NCI-H1092 (cell line): ENCODE measurements around the gene CCDC91.
"Not testable (repeated sequence)": the region's sequence is repeated elsewhere in the genome, so short reads cannot be mapped to it uniquely, and the experiment has no call there.

Source experiments
- DNase-seq: peaks from one replicate; lab custom pipeline; 2025; lab: John Stamatoyannopoulos, UW

The CCDC91 gene

GRCh38 chr12:28184375-28184774 lies 5.9 kb upstream of the CCDC91 start:
- DNase-seq: no peak

- DNase-seq: no peak
Observed at GRCh38 chr12:28186500-28186899, 3.8 kb upstream of the CCDC91 start.

DNA sequence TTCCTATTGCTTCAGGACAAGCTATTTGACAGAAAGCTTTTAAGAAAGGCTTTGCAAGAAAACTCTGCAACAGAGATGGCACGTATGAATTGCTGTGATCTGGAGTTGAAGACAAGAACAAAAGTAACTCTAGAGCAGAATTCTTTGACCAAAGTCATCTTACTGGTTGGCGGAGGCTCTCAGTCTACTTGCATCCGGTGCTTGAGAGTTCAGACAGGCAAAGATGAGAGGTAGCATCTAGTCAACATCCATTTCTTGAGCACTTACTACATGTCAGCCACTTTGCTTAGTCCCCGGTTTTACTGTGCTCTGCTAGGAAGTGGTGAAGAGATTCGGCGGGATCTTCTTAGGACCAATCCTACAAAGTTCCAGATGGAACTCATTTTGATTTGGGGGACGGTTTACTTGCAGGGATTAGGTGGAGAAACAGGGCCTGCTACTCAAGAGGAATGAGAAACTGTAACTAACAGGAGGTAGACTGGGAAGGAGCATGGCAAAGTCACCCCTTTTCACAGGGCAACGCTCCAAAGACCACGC lies 404 bp upstream of the CCDC91 start:
- DNase-seq: no peak

DNA sequence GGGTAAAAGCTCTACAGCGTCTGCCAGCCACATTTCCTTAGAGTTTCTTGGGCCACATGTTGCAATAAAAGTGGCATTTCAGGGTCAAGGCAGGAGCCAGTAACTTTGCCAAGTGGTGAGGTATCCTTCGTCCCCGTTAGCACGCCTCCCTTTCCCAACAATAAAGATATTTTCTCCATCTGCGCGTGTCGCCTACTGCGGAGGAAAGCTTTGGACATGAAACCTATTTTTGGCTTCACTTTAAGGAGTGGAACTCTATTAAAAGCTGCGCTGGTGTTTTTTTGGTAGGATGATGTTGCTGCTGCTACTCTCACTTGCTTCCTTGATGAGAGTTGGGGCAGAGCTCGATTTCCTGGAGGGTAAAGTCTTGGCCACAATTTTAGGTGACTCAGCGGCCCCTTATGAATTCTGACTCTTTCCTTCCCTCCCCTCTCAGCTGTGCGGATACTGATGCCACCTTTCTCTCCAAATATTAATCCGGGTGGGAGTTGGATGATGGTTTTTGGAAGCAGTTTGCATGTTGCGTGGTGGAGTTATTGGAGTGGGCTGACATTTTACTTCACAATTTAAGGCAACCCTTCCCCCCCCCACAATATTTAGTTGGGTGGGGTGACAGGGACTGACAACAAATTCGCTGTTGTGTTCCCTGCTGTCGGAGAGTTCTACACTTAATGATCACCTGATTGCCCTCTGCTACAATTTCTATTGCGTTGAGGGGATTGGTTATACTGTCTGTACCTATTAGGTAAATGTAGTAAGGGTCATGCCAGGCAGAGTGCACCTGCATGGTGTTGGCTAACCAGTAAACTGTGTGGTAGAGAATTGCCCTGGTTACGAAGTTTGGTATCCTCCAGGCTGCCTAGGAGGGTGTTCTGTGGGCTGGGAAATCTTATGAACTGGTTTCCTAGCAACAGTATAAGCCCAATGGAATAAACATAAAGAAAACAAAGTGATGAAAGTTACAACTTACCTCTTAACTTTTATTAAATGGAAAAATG lies 1.1 kb downstream of the CCDC91 start:
- DNase-seq: no peak

DNA sequence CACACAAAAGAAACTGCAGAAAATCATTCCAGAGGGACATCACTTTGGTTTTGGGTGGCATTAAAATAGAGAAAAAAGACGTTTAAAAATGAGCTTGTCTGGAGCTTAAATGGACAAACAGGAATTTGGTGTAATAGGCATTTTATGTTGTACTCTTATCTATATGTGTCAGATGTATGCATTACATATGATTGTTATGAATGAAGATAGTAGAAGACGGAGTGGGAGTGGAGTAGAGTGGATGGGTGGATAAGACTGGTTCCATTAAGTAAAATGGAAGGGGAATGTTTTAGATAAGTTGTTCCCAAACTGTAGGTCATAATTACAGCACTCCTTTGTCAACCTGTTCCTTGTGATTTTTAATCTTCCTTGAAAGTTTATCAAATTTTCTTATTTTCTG lies 1.9 kb downstream of the CCDC91 start:
- no peak for DNase-seq

DNA sequence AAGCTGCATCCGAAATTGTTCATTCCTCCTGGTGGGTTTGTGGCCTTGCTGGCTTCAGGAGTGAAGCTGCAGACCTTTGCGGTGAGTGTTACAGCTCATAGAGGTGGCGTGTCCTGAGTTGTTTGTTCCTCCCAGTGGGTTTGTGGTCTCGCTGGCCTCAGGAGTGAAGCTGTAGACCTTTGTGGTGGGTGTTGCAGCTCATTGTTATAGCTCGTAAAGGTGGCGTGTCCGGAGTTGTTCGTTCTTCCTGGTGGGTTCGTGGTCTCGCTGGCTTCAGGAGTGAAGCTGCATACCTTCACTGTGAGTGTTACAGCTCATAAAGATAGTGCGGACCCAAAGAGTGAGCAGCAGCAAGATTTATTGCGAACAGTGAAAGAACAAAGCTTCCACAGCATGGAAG lies 4.4 kb downstream of the CCDC91 start:
- not testable (repeated sequence) for DNase-seq

GRCh38 chr12:28201136-28201535 lies 10.9 kb downstream of the CCDC91 start:
- not testable (repeated sequence) for DNase-seq

GRCh38 chr12:28202374-28203130 lies 12.3 kb downstream of the CCDC91 start:
- no peak for DNase-seq

- no peak for DNase-seq
Observed at GRCh38 chr12:28209782-28210181, 19.5 kb downstream of the CCDC91 start.

GRCh38 chr12:28212182-28212581 lies 21.9 kb downstream of the CCDC91 start:
- DNase-seq: no peak

GRCh38 chr12:28215021-28215420 lies 24.8 kb downstream of the CCDC91 start:
- no peak for DNase-seq

DNA sequence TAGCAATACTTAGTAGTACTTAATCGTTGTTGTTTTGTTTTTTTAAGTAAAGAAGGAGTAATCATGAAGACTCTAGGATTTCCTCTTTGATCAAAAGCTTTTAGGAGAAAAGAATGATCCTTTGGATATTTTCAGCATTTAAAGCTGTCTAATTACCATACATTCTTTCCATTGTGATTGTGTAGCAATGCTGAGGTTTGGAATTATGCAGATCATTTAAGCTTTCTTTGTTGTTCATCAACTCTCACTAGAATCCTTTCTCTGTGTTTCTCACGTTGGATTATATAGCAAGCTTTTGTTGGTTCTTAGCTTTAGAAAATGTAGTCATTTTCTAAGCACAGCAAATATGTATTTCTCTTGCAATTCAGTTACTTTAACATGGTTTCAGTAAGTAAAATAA lies 25.8 kb downstream of the CCDC91 start:
- DNase-seq: no peak

DNA sequence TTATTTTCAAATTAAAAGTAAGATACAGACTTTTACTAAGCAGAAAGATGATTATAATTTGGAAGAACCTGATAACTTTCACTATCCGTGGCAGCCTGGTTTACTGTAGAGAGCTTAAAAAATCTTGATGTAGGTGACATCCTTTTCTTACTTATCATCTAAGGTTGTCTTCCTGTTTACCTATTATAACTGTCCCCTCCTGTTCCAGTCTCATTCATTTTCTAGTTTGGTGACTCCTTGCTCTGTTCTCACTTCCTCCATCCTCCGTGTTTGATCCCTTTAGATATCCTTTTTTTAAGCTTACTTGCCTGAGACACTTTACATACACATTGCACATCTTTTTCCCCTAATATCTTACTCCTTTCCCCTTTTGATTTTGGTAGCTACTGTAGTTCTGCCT lies 27.5 kb downstream of the CCDC91 start:
- no peak for DNase-seq

DNA sequence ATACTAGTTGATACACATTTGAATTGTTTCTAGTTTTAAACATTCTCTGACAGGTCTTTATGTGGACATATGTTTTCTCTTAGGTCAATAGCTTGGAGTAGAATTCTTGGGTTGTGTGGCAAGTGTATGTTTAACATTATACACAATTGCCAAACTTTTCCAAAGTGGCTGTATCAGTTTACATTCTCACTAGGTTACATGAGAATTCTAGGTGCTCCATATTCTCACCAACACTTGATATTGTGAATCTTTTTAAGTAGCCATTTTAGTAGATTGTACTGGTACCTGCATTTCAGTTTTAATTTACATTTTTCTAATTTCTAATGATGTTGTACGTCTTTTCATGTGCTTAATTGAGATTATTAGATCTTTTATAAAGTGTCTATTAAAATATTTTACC lies 28.6 kb downstream of the CCDC91 start:
- no peak for DNase-seq

GRCh38 chr12:28219827-28220226 lies 29.6 kb downstream of the CCDC91 start:
- DNase-seq: no peak

- no peak for DNase-seq
Observed at GRCh38 chr12:28222081-28222700, 31.9 kb downstream of the CCDC91 start.

GRCh38 chr12:28223025-28223554 lies 32.8 kb downstream of the CCDC91 start:
- DNase-seq: no peak

DNA sequence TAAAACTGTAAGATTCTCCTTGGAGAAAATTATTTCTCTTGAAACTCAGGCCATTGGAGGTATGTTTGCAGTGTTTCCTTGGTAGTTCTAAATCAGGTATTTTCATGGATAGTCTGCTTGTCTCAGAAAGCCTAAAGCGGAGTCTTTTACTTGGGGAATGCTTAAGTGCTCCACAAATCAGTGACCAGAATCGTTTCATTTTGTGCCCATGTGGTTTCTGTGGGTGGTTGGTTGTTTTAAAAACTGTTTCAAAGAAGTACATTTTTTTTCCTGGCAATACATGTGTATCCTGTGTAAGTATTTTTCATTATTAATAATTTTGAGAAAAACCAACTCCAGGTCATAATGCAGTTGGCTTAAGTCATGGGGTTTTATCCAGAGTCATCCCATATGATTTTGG lies 33.6 kb downstream of the CCDC91 start:
- no peak for DNase-seq

DNA sequence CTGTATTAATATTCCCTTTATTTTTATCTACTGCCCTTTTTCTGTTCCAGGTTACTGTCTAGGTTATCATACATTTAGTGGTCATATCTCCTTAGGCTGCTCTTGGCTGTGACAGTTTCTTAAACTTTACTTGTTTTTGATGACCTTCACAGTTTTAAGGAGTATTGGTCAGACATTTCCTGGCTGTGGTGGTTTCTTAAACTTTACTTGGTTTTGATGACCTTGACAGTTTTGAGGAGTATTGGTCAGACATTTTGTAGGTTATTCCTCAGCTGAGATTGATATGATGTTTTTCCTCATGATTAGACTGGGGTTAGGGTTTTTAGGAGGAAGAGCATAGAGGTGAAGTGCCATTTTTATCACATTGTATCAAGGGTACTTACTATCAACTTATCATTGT lies 36.4 kb downstream of the CCDC91 start:
- no peak for DNase-seq

DNA sequence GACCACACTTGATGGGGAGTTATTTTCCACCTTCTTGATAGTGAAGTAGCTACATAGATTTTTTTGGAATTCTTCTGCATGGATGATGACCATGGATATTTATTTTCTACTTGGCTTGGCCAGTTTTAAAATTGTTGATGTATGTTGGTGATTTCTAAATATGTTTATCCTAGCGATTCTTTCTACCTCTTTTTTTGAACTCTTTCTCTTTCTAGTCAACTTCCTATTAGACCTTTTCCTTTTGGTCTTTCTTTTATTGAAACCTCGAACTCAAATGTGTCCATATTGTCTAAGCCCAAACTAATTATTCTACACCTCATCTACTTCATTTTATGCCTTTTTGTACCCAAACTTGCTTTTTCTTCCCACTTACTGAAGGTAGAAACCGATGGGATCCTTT lies 37.0 kb downstream of the CCDC91 start:
- no peak for DNase-seq

- DNase-seq: no peak
Observed at GRCh38 chr12:28231248-28231647, 41.0 kb downstream of the CCDC91 start.
